ENCODE measurements around the gene TMEM221. TPM values are rescaled to one million over a fixed set of nuclear protein-coding genes. Genes with fewer than 3 reads are reported as not detected.

The TMEM221 gene
- total and polyA plus RNA-seq, 2 donors (not counting 3 experiments of a cell fraction or from before 2014, with no cell fraction given): 0.08 TPM; not detected in 1

DNA sequence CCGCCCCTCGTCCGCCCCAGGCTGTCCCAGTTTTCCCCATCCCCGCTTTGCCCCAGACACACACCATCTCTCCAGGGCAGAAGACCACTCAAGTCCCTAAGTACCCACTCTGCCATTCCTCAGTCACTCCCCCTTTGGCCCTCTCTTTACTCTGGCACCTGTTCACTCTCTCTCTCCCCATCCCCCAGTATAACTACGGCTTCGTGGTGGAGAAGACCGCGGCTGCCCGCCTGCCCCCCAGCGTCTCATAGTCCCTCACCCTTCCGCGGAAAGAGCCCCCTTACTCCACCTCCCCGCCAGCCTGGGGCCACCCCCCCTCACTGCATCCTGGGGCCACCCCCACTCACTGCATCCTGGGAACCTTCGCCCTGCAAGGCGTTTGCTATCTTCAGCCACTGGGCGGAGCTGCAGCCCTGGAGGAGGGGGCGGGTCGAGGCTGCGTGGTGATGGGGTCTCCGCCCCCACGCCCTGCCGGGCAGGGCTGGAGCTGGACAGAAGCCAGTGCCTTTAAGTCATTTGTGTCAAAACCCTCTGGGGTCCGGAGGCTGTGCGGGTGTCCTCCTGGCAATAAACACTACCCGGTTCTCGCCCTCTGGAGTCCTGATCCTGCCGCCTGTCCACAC lies 23.6 kb downstream of the TMEM221 start:
- Histone ChIP-seq H2AFZ (ENCODE audit: low read depth, low read length) (no peak overlapping the region), H3K4me1 (ENCODE audit: control insufficient read depth, extremely low read depth, insufficient read depth, low read length) (peaks cover 5% of the 10 kb centered on the region), H3K9me3 (replicated peaks; ENCODE audit: control insufficient read depth, insufficient read depth, low read length) (no peaks in the 10 kb centered on the region), H3K27me3 (ENCODE audit: control insufficient read depth in 2 of 2, insufficient read depth in 2 of 2, low read length in 2 of 2) (no peaks in the 10 kb centered on the region), H3K27ac (ENCODE audit: insufficient read depth, low read depth, low read length) (no peak overlapping the region), H3K9ac (replicated peaks; ENCODE audit: extremely low read depth, insufficient read depth, low read length) (no peak overlapping the region), H3K36me3 (ENCODE audit: control insufficient read depth in 2 of 2, extremely low read depth in 1 of 2, insufficient read depth in 2 of 2, low read length in 2 of 2) (no peaks in the 10 kb centered on the region), H3K4me3 (replicated peaks in 1 of 3; ENCODE audit: insufficient read depth in 1 of 3, low read depth in 1 of 3, low read length in 3 of 3) (no peak overlapping the region), H3K4me2 (ENCODE audit: insufficient read depth, low read length) (no peak overlapping the region), H4K20me1 (replicated peaks; ENCODE audit: control insufficient read depth, extremely low read depth, insufficient read depth, low read length) (no peaks in the 10 kb centered on the region), H3K9me1 (replicated peaks; ENCODE audit: control insufficient read depth, extremely low read depth, insufficient read depth, low read length) (no peaks in the 10 kb centered on the region), H3K79me2 (ENCODE audit: control insufficient read depth, insufficient read depth, low read length) (no peaks in the 10 kb centered on the region)
- ChIA-PET CTCF (interaction anchor here (0.9 to 1.6 kb wide), 4 partner anchors 13 to 34 kb away, joined by 3 to 7 read pairs (median 4); partner anchors contain the start of gene TMEM221), POLR2A (no interaction called here)
- peak; percentile 48 for DNase-seq (ENCODE audit: low read depth, low spot score)
- intact Hi-C loops (cut with micrococcal nuclease) (no loop called here), dilution Hi-C loops (cut with MboI; ENCODE audit: extremely low pct_ligation_motif_present, low sequenced_read_pairs) (no loop called here)
- FAIRE-seq: peak; percentile 55
- TF ChIP-seq JUN (IDR thresholded peaks at IDR 0.05; ENCODE audit: borderline replicate concordance, insufficient read depth, insufficient read length, low read depth) (no peak), GATA2 (IDR thresholded peaks at IDR 0.05; ENCODE audit: insufficient read depth, insufficient read length, low read depth, low read length) (no peak), FOS (IDR thresholded peaks at IDR 0.05; ENCODE audit: borderline replicate concordance, insufficient read depth, low read length) (no peak), POLR2A (IDR thresholded peaks at IDR 0.05; ENCODE audit: low read depth, low read length) (no peak)
- TF ChIP-seq, protein P1, sequence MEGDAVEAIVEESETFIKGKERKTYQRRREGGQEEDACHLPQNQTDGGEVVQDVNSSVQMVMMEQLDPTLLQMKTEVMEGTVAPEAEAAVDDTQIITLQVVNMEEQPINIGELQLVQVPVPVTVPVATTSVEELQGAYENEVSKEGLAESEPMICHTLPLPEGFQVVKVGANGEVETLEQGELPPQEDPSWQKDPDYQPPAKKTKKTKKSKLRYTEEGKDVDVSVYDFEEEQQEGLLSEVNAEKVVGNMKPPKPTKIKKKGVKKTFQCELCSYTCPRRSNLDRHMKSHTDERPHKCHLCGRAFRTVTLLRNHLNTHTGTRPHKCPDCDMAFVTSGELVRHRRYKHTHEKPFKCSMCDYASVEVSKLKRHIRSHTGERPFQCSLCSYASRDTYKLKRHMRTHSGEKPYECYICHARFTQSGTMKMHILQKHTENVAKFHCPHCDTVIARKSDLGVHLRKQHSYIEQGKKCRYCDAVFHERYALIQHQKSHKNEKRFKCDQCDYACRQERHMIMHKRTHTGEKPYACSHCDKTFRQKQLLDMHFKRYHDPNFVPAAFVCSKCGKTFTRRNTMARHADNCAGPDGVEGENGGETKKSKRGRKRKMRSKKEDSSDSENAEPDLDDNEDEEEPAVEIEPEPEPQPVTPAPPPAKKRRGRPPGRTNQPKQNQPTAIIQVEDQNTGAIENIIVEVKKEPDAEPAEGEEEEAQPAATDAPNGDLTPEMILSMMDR (IDR thresholded peaks at IDR 0.05; ENCODE audit: extremely low read depth in 1 of 2, insufficient read depth in 1 of 2, low read depth in 1 of 2, low read length in 2 of 2): peak; percentile 42 to 57
- no TSS peak for BruUV-seq (replicated peaks)

Data from endothelial cell of umbilical vein (primary cell).